ENCODE results near the gene KCNQ5. TPM values are rescaled to one million over a fixed set of nuclear protein-coding genes. Genes with fewer than 3 reads are reported as not detected.

The KCNQ5 gene
- total and polyA plus RNA-seq, 2 of the 8 experiments (the other 6 are each of a cell fraction or from before 2014, with no cell fraction given): 0.83 to 1.2 TPM

DNA sequence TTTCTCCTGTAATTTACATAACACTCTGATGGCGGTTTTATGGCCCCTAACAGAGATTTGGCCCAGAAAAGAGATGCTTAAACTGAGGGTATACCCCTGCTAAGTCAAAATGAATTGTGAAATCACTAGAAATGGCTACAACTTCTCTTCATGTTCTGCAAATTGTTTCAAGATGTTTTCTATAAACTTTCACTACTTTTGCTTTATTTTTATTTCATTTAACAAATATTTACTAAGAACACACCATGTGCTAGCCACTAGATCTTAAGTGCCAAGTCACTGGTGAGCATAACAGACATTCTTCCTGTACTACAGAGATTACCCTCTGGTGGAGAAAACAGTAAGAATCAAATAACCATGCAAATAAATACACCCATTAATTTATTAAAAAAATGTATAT lies 87.6 kb downstream of the KCNQ5 start:
- WGBS, 2 experiments (ENCODE audit: extremely low coverage in 1 of 2, insufficient coverage in 1 of 2, insufficient read length in 1 of 2, insufficient replicate concordance in 2 of 2, low coverage in 1 of 2, low lambda C conversion rate in 2 of 2, missing lambda C conversion rate in 1 of 2): 91% methylated on average over 1 of the region's 1 CpG; no CpG with 5 or more reads in 1 of the 2 experiments
- no peaks in the 10 kb centered on the region for H3K9me3 ChIP-seq (ENCODE audit: insufficient read depth in 2 of 2, low read depth in 1 of 2, low read length in 1 of 2)
- H3K36me3 ChIP-seq (ENCODE audit: control insufficient read depth in 2 of 4, insufficient read depth in 4 of 4, low read length in 3 of 4): no peaks in the 10 kb centered on the region
- H4K8ac ChIP-seq (ENCODE audit: extremely low read depth, insufficient read depth, low read length): no peak overlapping the region
- H3K4me3 ChIP-seq (ENCODE audit: extremely low read depth in 1 of 4, insufficient read depth in 2 of 4, low read depth in 3 of 4, low read length in 4 of 4): no peak overlapping the region
- no peak overlapping the region for H3K23ac ChIP-seq (ENCODE audit: insufficient read length)
- H3K27me3 ChIP-seq (replicated peaks in 1 of 4; ENCODE audit: control insufficient read depth in 3 of 4, extremely low read depth in 1 of 4, insufficient read depth in 3 of 4, low read length in 3 of 4): no peaks in the 10 kb centered on the region
- H2BK15ac ChIP-seq (ENCODE audit: low read length): no peak overlapping the region
- H4K91ac ChIP-seq (replicated peaks; ENCODE audit: insufficient read length, low read length): no peak overlapping the region
- no peak overlapping the region for H2BK12ac ChIP-seq (ENCODE audit: low read depth, low read length)
- H3K79me2 ChIP-seq (ENCODE audit: control insufficient read depth in 1 of 2, insufficient read depth in 2 of 2, low read length in 2 of 2): no peaks in the 10 kb centered on the region
- H3K18ac ChIP-seq (ENCODE audit: extremely low read depth, low read length): no peak overlapping the region
- no peaks in the 10 kb centered on the region for H3K4me1 ChIP-seq (replicated peaks in 1 of 4; ENCODE audit: control insufficient read depth in 3 of 4, insufficient read depth in 4 of 4, low read length in 3 of 4)
- no peak overlapping the region for H4K5ac ChIP-seq (ENCODE audit: insufficient read length, low read depth, low read length)
- no peak overlapping the region for H2AK5ac ChIP-seq (ENCODE audit: low read depth, low read length)
- H2AFZ ChIP-seq (ENCODE audit: low read length): no peak overlapping the region
- FAIRE-seq (no peak), DNase-seq (ENCODE audit: low read depth in 1 of 2, low spot score in 2 of 2) (no peak)
- H3K56ac ChIP-seq (replicated peaks; ENCODE audit: insufficient read length, low read depth, low read length): no peak overlapping the region
- no peak overlapping the region for H3K9ac ChIP-seq (replicated peaks in 1 of 4; ENCODE audit: extremely low read depth in 1 of 4, low read depth in 3 of 4, low read length in 3 of 4)
- H4K20me1 ChIP-seq (replicated peaks in 1 of 2; ENCODE audit: control insufficient read depth in 1 of 2, insufficient read depth in 2 of 2, low read length in 2 of 2): no peaks in the 10 kb centered on the region
- H2BK120ac ChIP-seq (replicated peaks; ENCODE audit: low read depth, low read length): no peak overlapping the region
- ChIA-PET CTCF (ENCODE audit: partially characterized antibody) (no interaction called here), POLR2A (ENCODE audit: partially characterized antibody) (no interaction called here)
- H3K4ac ChIP-seq (replicated peaks; ENCODE audit: insufficient read length, low read depth, low read length): no peak overlapping the region
- no peak overlapping the region for H2BK5ac ChIP-seq (ENCODE audit: low read depth, low read length)
- H3K27ac ChIP-seq (ENCODE audit: low read depth, low read length): no peak overlapping the region
- H3K4me2 ChIP-seq (ENCODE audit: insufficient read depth in 1 of 2, low read depth in 2 of 2, low read length in 2 of 2): no peak overlapping the region
- no peaks in the 10 kb centered on the region for H3K23me2 ChIP-seq (ENCODE audit: low read depth, low read length)
- no peaks in the 10 kb centered on the region for H3K79me1 ChIP-seq (ENCODE audit: low read depth, low read length)
- no peak overlapping the region for H2BK20ac ChIP-seq (ENCODE audit: low read length)
- H3K14ac ChIP-seq (ENCODE audit: insufficient read length): no peak overlapping the region
- TF ChIP-seq RAD21 (IDR thresholded peaks at IDR 0.05 in 1 of 2, conservative IDR thresholded peaks at IDR 0.05 in 1 of 2; ENCODE audit: low read depth in 2 of 2, low read length in 2 of 2) (no peak), CREB1 (IDR thresholded peaks at IDR 0.05) (no peak), SRF (IDR thresholded peaks at IDR 0.05; ENCODE audit: low read depth, low read length) (no peak), HDAC2 (IDR thresholded peaks at IDR 0.05; ENCODE audit: borderline replicate concordance in 1 of 2, low read depth in 2 of 2, low read length in 2 of 2) (no peak), BRCA1 (IDR thresholded peaks at IDR 0.05; ENCODE audit: low read depth, low read length) (no peak), POLR2A (IDR thresholded peaks at IDR 0.05; ENCODE audit: control extremely low read depth in 1 of 2, low read depth in 2 of 2, low read length in 2 of 2) (no peak), TBP (IDR thresholded peaks at IDR 0.05; ENCODE audit: low read depth, low read length) (no peak), RNF2 (IDR thresholded peaks at IDR 0.05; ENCODE audit: borderline replicate concordance, low read depth, low read length, missing control alignments, poor library complexity, severe bottlenecking) (no peak), JUND (IDR thresholded peaks at IDR 0.05; ENCODE audit: low read length) (no peak), TAF1 (IDR thresholded peaks at IDR 0.05; ENCODE audit: low read depth, low read length) (no peak), RFX5 (IDR thresholded peaks at IDR 0.05; ENCODE audit: borderline replicate concordance, low read depth, low read length) (no peak), BCL11A (IDR thresholded peaks at IDR 0.05; ENCODE audit: low read depth in 2 of 2, low read length in 2 of 2) (no peak), TCF12 (IDR thresholded peaks at IDR 0.05; ENCODE audit: low read depth, low read length) (no peak)
- TF ChIP-seq, protein P1, sequence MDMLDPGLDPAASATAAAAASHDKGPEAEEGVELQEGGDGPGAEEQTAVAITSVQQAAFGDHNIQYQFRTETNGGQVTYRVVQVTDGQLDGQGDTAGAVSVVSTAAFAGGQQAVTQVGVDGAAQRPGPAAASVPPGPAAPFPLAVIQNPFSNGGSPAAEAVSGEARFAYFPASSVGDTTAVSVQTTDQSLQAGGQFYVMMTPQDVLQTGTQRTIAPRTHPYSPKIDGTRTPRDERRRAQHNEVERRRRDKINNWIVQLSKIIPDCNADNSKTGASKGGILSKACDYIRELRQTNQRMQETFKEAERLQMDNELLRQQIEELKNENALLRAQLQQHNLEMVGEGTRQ (IDR thresholded peaks at IDR 0.05; ENCODE audit: low read length): no peak

All from H1 (cell line).